GM12891 (cell line): ENCODE data around the gene ACTL6A.

Source experiments
- POLR2A ChIP-seq: IDR thresholded peaks from 2 replicates; pipeline ENCODE4 v1.6.1; 2011; ENCODE audit warnings: low read depth, low read length, control low read depth
- POLR2AphosphoS5 ChIP-seq: IDR thresholded peaks from 2 replicates; pipeline ENCODE4 v1.6.1; 2011; ENCODE audit warnings: low read depth, low read length, control low read depth

- TF ChIP-seq POLR2A (no peak), POLR2AphosphoS5 (no peak)
Measured at GRCh38 chr3:179608931-179609720, 46.4 kb downstream of the ACTL6A start.
